Suprapubic skin (tissue), 4 donors: Measurements from ENCODE around the gene BAIAP3. TPM values are rescaled to one million over a fixed set of nuclear protein-coding genes. Genes with fewer than 3 reads are reported as not detected.

Experiments
- DNase-seq, 2 donors: peaks; one replicate each; pipeline ENCODE4 v3.0.0-alpha.2; 2019; ENCODE audit warnings: low spot score in 2 of 2
- H3K27ac ChIP-seq: fragments of 200-600 bp; sonication (generic); one replicate; pipeline ENCODE4 v1.5.1; 2019
- H3K27me3 ChIP-seq: fragments of 200-600 bp; sonication (generic); one replicate; pipeline ENCODE4 v1.5.1; 2019
- H3K36me3 ChIP-seq: fragments of 200-600 bp; sonication (generic); one replicate; pipeline ENCODE4 v1.5.1; 2019
- H3K4me1 ChIP-seq: fragments of 200-600 bp; sonication (generic); one replicate; pipeline ENCODE4 v1.5.1; 2019
- H3K4me3 ChIP-seq: fragments of 200-600 bp; sonication (generic); one replicate; pipeline ENCODE4 v1.5.1; 2019; ENCODE audit warnings: mild to moderate bottlenecking
- H3K9me3 ChIP-seq: fragments of 200-600 bp; sonication (generic); one replicate; pipeline ENCODE4 v1.5.1; 2019
- CTCF ChIP-seq, 2 donors: fragments of 200-600 bp in 1 of 2; fragments of 450-650 bp in 1 of 2; sonication (generic) in 1 of 2; IDR thresholded peaks; one replicate each; pipeline ENCODE4 v1.5.1; 2016 to 2019; ENCODE audit warnings: antibody characterized with exemption in 2 of 2, mild to moderate bottlenecking in 1 of 2, moderate library complexity in 1 of 2
- EP300 ChIP-seq: sonication (generic); formaldehyde crosslinking; IDR thresholded peaks from one replicate; pipeline ENCODE4 v1.6.1; 2017; ENCODE audit warnings: antibody characterized with exemption
- POLR2A ChIP-seq, 2 donors: fragments of 450-650 bp; IDR thresholded peaks; one replicate each; pipeline ENCODE4 v1.6.1; 2017; ENCODE audit warnings: antibody characterized with exemption in 2 of 2, mild to moderate bottlenecking in 2 of 2, moderate library complexity in 2 of 2
- POLR2AphosphoS5 ChIP-seq, 3 donors: sonication (generic); formaldehyde crosslinking; IDR thresholded peaks; one replicate each; pipeline ENCODE4 v1.6.1; 2017; ENCODE audit warnings: antibody characterized with exemption in 3 of 3
- whole genome bisulfite sequencing: methylation state at CpG from one replicate; pipeline ENCODE4 v1.1.5; 2018; 5-methylcytosine and 5-hydroxymethylcytosine counted together
- total RNA-seq, 4 donors: library from RNA; depleted of rRNA; stranded (reverse); fragments of >200 nt; gene quantifications; one replicate each; pipeline ENCODE4 v1.1.0, GENCODE V29; 2016

Gene BAIAP3
- total RNA-seq, 4 donors from 2014 or later: 0.87 to 6.2 (median 2.5) TPM

- no peaks in the 10 kb centered on the region for H3K36me3 ChIP-seq
- TF ChIP-seq POLR2AphosphoS5 (IDR thresholded peaks at IDR 0.05): no peak
- no peak for TF ChIP-seq POLR2A (IDR thresholded peaks at IDR 0.05)
- no peak for TF ChIP-seq EP300
- no peak for TF ChIP-seq CTCF (IDR thresholded peaks at IDR 0.05)
- no peak overlapping the region for H3K4me3 ChIP-seq
- H3K27me3 ChIP-seq: peaks cover 1% of the 10 kb centered on the region
- no peak for DNase-seq
- no peak overlapping the region for H3K27ac ChIP-seq
- H3K4me1 ChIP-seq: peaks cover 22% of the 10 kb centered on the region
- no peaks in the 10 kb centered on the region for H3K9me3 ChIP-seq
- WGBS: 57% methylated on average over 4 of the region's 4 CpGs
These were observed 27.1 kb upstream of the BAIAP3 start for GRCh38 chr16:1306334-1306733.

- DNase-seq: no peak
- Histone ChIP-seq H3K4me1 (peaks cover 34% of the 10 kb centered on the region), H3K27ac (peak overlapping the region; percentile 93), H3K4me3 (peak overlapping the region; percentile 82), H3K9me3 (no peaks in the 10 kb centered on the region), H3K36me3 (no peaks in the 10 kb centered on the region), H3K27me3 (no peaks in the 10 kb centered on the region)
- TF ChIP-seq POLR2A (IDR thresholded peaks at IDR 0.05) (no peak), POLR2AphosphoS5 (IDR thresholded peaks at IDR 0.05) (no peak), EP300 (no peak), CTCF (IDR thresholded peaks at IDR 0.05) (no peak)
- WGBS: 8% methylated on average over 23 of the region's 43 CpGs
These were observed 25.1 kb upstream of the BAIAP3 start for GRCh38 chr16:1308036-1308976.

GRCh38 chr16:1308977-1309885 lies 24.2 kb upstream of the BAIAP3 start, which contains the start of gene UBE2I:
UBE2I (plus strand) TSS chr16:1309636; CDS start chr16:1314031, 4,395 bp downstream.
- TF ChIP-seq CTCF (IDR thresholded peaks at IDR 0.05) (no peak), POLR2AphosphoS5 (IDR thresholded peaks at IDR 0.05) (peak in 2 of 3 donors; percentile 76 to 91), POLR2A (IDR thresholded peaks at IDR 0.05) (peak in 1 of 2 donors; percentile 52), EP300 (no peak)
- WGBS: no CpG with 5 or more reads among the region's 117 CpGs
- H3K27ac ChIP-seq: peak within 1 kb of the TSS; percentile 93
- peaks cover 6% of the 10 kb centered on the region for H3K36me3 ChIP-seq
- peak; percentile 97 to 99 for DNase-seq
- H3K4me3 ChIP-seq: peak within 1 kb of the TSS; percentile 82
- no peaks in the 10 kb centered on the region for H3K27me3 ChIP-seq
- H3K9me3 ChIP-seq: no peaks in the 10 kb centered on the region
- H3K4me1 ChIP-seq: peaks cover 32% of the 10 kb centered on the region

- 2% methylated on average over 49 of the region's 77 CpGs for WGBS
These were observed 23.3 kb upstream of the BAIAP3 start for GRCh38 chr16:1309888-1310831.

More at GRCh38 chr16:1309888-1310831, 23.3 kb upstream of the BAIAP3 start:
- Histone ChIP-seq H3K27ac (peak overlapping the region; percentile 93), H3K27me3 (no peaks in the 10 kb centered on the region), H3K4me1 (peaks cover 32% of the 10 kb centered on the region), H3K4me3 (peak overlapping the region; percentile 82), H3K36me3 (peaks cover 16% of the 10 kb centered on the region), H3K9me3 (no peaks in the 10 kb centered on the region)
- TF ChIP-seq EP300 (no peak), CTCF (IDR thresholded peaks at IDR 0.05) (no peak), POLR2A (IDR thresholded peaks at IDR 0.05) (no peak), POLR2AphosphoS5 (IDR thresholded peaks at IDR 0.05) (no peak)
- no peak for DNase-seq
